K562 (cell line): ENCODE results near the gene CDHR2. TPM values are rescaled to one million over a fixed set of nuclear protein-coding genes. Genes with fewer than 3 reads are reported as not detected.
A peak's percentile ranks its signal among the peaks of the same experiment; 100 is the strongest.

ENCODE experiments used
- ATF6 ChIP-seq: sonication (generic); formaldehyde crosslinking; IDR thresholded peaks from 2 replicates; pipeline ENCODE4 v1.4.0; 2020; ENCODE audit warnings: mild to moderate bottlenecking, missing genetic modification reagents
- ATF7 ChIP-seq: fragments of 450-650 bp; IDR thresholded peaks from 2 replicates; pipeline ENCODE4 v1.7.1; 2014; ENCODE audit warnings: mild to moderate bottlenecking, moderate library complexity
- CHD4 ChIP-seq: fragments of 200-600 bp; sonication (generic); IDR thresholded peaks from 3 replicates; pipeline ENCODE4 v1.6.1; 2012; ENCODE audit warnings: low read depth, mild to moderate bottlenecking, mixed read lengths, low read length, inconsistent platforms; ENCODE audit not compliant: insufficient read depth, insufficient replicate concordance, poor library complexity, severe bottlenecking
- ELF1 ChIP-seq: fragments of 200-800 bp; sonication (Bioruptor generic); IDR thresholded peaks from 2 replicates; pipeline ENCODE4 v1.6.1; 2016; ENCODE audit warnings: missing genetic modification characterization, missing compliant biosample characterization
- HNRNPL ChIP-seq: fragments of 200-400 bp; formaldehyde crosslinking; IDR thresholded peaks from 2 replicates; pipeline ENCODE4 v1.6.1; 2017; ENCODE audit warnings: low read depth, mild to moderate bottlenecking, low read length
- MGA ChIP-seq: fragments of 450-650 bp; IDR thresholded peaks from 2 replicates; pipeline ENCODE4 v1.6.1; 2016; ENCODE audit warnings: mild to moderate bottlenecking, moderate library complexity
- NR0B1 ChIP-seq: fragments of 450-650 bp; IDR thresholded peaks from one replicate; pipeline ENCODE4 v1.6.1; 2018; ENCODE audit warnings: mild to moderate bottlenecking, moderate library complexity; ENCODE audit not compliant: partially characterized antibody
- RBFOX2 ChIP-seq: fragments of 200-400 bp; formaldehyde crosslinking; IDR thresholded peaks from 2 replicates; pipeline ENCODE4 v1.6.1; 2017; ENCODE audit warnings: low read depth, mild to moderate bottlenecking, low read length, moderate library complexity
- SRSF7 ChIP-seq: fragments of 200-400 bp; formaldehyde crosslinking; optimal IDR thresholded peaks from 2 replicates; pipeline ENCODE3; 2017; ENCODE audit warnings: mild to moderate bottlenecking, low read depth, low read length
- ZBTB1 ChIP-seq: sonication (generic); formaldehyde crosslinking; IDR thresholded peaks from 2 replicates; pipeline ENCODE4 v1.8.1; 2023; ENCODE audit warnings: missing genetic modification reagents, low read depth, mild to moderate bottlenecking, borderline replicate concordance
- ZFP30 ChIP-seq: fragments of 250-450 bp; sonication (Bioruptor Pico); IDR thresholded peaks from 2 replicates; pipeline ENCODE4 v1.8.0; 2022; ENCODE audit warnings: moderate library complexity, mild to moderate bottlenecking, inconsistent platforms, borderline replicate concordance
- polyA plus RNA-seq, 8 experiments: library from polyadenylated mRNA; depleted of rRNA in 4 of 8; stranded (reverse) in 5 of 8; unstranded in 3 of 8; fragments of >200 nt; fragmentation: Nextera tagmentation in 2 of 8; fragmentation: Illumina TruSeq in 1 of 8; extraction: Ambion mirVana in 2 of 8; extraction: Trizol in 1 of 8; gene quantifications; 2 replicates each; pipeline versions ENCODE4 v1.2.1 to v1.2.3, GENCODE V29; 2011 to 2014; ENCODE audit warnings: inconsistent platforms in 1 of 8, missing spikeins in 1 of 8
- total RNA-seq, 7 experiments: library from RNA; depleted of rRNA in 6 of 7; stranded (reverse); fragments of >200 nt in 6 of 7; fragmentation: Illumina TruSeq in 2 of 7; extraction: Trizol in 2 of 7; gene quantifications; 2 replicates each; pipeline versions ENCODE4 v1.2.1 to v1.2.3, GENCODE V29; 2011 to 2021; ENCODE audit warnings: low replicate concordance in 1 of 7

Gene CDHR2
- total and polyA plus RNA-seq, 9 of the 15 experiments (the other 6 are each of a cell fraction or from before 2014, with no cell fraction given) = 0.01 to 0.62 (median 0.09) TPM; not detected in 2

GRCh38 chr5:176536132-176536901 lies 12.8 kb upstream of the CDHR2 start (continued):
- TF ChIP-seq MGA = peak; percentile 43; the same call in 1 of the 2 replicates
- no peak for TF ChIP-seq NR0B1
- no peak for TF ChIP-seq HNRNPL
- TF ChIP-seq ELF1 (tag) = peak; percentile 65; the same call in 1 of the 2 replicates
- no peak; the same call in 1 of the 2 replicates for TF ChIP-seq ATF6 (CRISPR knock-in tag)
- no peak for TF ChIP-seq SRSF7
- peak; percentile 77 for TF ChIP-seq RBFOX2
- no peak for TF ChIP-seq CHD4
- peak; percentile 44; the same call in 1 of the 2 replicates for TF ChIP-seq ZBTB1 (CRISPR knock-in tag)
- TF ChIP-seq ZFP30 (CRISPR knock-in tag) = no peak
- TF ChIP-seq ATF7 = no peak
